ENCODE results near the gene KRT14.

The KRT14 gene

DNA sequence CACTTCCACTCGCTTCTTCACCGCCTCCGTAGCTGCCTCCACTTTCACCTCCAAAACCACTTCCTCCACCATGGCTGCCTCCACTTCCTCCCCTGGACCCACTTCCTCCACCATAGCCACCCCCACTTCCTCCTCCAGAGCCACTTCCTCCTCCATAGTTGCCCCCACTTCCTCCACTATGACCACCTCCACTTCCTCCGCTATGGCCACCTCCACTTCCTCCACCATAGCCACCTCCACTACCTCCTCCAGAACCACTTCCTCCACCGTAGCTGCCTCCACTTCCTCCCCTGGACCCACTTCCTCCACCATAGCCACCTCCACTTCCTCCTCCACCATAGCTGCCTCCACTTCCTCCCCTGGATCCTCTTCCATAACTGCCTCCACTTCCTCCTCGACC, 19.4 kb downstream of the KRT14 start:
- H2AFZ ChIP-seq (ENCODE audit: low read depth, low read length), result no peak overlapping the region
- H3K4me3 ChIP-seq (ENCODE audit: low read length), result no peak overlapping the region
- H3K9me3 ChIP-seq (ENCODE audit: low read length), result no peaks in the 10 kb centered on the region
- H3K27me3 ChIP-seq (ENCODE audit: insufficient read depth, low read length), result no peaks in the 10 kb centered on the region
- no peaks in the 10 kb centered on the region for H3K4me1 ChIP-seq (ENCODE audit: insufficient read depth, low read length)
- H3K36me3 ChIP-seq (ENCODE audit: insufficient read depth, low read length), result no peaks in the 10 kb centered on the region

GRCh38 chr17:41565338-41565737, 21.4 kb downstream of the KRT14 start:
- H3K36me3 ChIP-seq (ENCODE audit: insufficient read depth, low read length), result no peaks in the 10 kb centered on the region
- H3K27me3 ChIP-seq (ENCODE audit: insufficient read depth, low read length), result no peaks in the 10 kb centered on the region
- no peaks in the 10 kb centered on the region for H3K9me3 ChIP-seq (ENCODE audit: low read length)
- H2AFZ ChIP-seq (ENCODE audit: low read depth, low read length), result no peak overlapping the region
- H3K4me3 ChIP-seq (ENCODE audit: low read length), result no peak overlapping the region
- H3K4me1 ChIP-seq (ENCODE audit: insufficient read depth, low read length), result no peaks in the 10 kb centered on the region

DNA sequence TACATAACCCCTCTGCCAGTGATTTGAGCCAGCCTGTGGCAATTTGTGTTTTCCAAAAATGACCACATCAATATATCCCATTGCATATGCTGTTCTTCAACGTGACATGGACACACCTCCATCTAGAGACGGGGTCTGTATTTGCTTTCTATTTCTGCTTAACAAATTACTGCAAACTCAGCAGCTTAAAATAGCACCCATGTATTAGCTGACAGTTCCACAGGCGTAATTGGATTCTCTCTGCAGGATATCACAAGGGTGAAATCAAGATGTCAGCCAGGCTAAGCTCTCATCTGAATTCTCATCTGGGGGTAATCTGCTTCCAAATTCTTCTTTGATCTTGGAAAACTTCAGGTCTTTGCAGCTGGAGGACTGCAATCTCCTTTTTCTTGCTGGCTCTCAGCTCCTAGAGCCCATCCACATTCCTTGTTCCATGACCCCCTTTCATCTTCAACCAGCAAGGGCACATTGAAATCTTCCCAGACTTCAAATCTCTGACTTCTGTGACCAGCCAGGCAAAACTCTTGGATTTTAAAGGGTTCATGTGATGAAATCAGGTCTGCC, 23.0 kb downstream of the KRT14 start:
- no peaks in the 10 kb centered on the region for H3K9me3 ChIP-seq (ENCODE audit: low read length)
- no peaks in the 10 kb centered on the region for H3K36me3 ChIP-seq (ENCODE audit: insufficient read depth, low read length)
- H3K4me3 ChIP-seq (ENCODE audit: low read length), result no peak overlapping the region
- H3K4me1 ChIP-seq (ENCODE audit: insufficient read depth, low read length), result no peaks in the 10 kb centered on the region
- H2AFZ ChIP-seq (ENCODE audit: low read depth, low read length), result no peak overlapping the region
- H3K27me3 ChIP-seq (ENCODE audit: insufficient read depth, low read length), result no peaks in the 10 kb centered on the region

- Histone ChIP-seq H3K36me3 (ENCODE audit: insufficient read depth, low read length) (no peaks in the 10 kb centered on the region), H3K4me3 (ENCODE audit: low read length) (no peak overlapping the region), H3K27me3 (ENCODE audit: insufficient read depth, low read length) (no peaks in the 10 kb centered on the region), H3K4me1 (ENCODE audit: insufficient read depth, low read length) (no peaks in the 10 kb centered on the region), H2AFZ (ENCODE audit: low read depth, low read length) (no peak overlapping the region), H3K9me3 (ENCODE audit: low read length) (no peaks in the 10 kb centered on the region)
These were observed 25.1 kb downstream of the KRT14 start for GRCh38 chr17:41561554-41561953.

- Histone ChIP-seq H3K9me3 (ENCODE audit: low read length) (no peaks in the 10 kb centered on the region), H3K36me3 (ENCODE audit: insufficient read depth, low read length) (no peaks in the 10 kb centered on the region), H3K4me1 (ENCODE audit: insufficient read depth, low read length) (no peaks in the 10 kb centered on the region), H3K4me3 (ENCODE audit: low read length) (no peak overlapping the region), H3K27me3 (ENCODE audit: insufficient read depth, low read length) (no peaks in the 10 kb centered on the region), H2AFZ (ENCODE audit: low read depth, low read length) (no peak overlapping the region)
These were observed 27.1 kb downstream of the KRT14 start for GRCh38 chr17:41559548-41559947.

GRCh38 chr17:41556931-41557330, 29.8 kb downstream of the KRT14 start:
- no peak overlapping the region for H3K4me3 ChIP-seq (ENCODE audit: low read length)
- no peaks in the 10 kb centered on the region for H3K9me3 ChIP-seq (ENCODE audit: low read length)
- no peaks in the 10 kb centered on the region for H3K27me3 ChIP-seq (ENCODE audit: insufficient read depth, low read length)
- no peak overlapping the region for H2AFZ ChIP-seq (ENCODE audit: low read depth, low read length)
- no peaks in the 10 kb centered on the region for H3K36me3 ChIP-seq (ENCODE audit: insufficient read depth, low read length)
- H3K4me1 ChIP-seq (ENCODE audit: insufficient read depth, low read length), result no peaks in the 10 kb centered on the region

- Histone ChIP-seq H2AFZ (ENCODE audit: low read depth, low read length) (no peak overlapping the region), H3K9me3 (ENCODE audit: low read length) (no peaks in the 10 kb centered on the region), H3K36me3 (ENCODE audit: insufficient read depth, low read length) (no peaks in the 10 kb centered on the region), H3K4me3 (ENCODE audit: low read length) (no peak overlapping the region), H3K4me1 (ENCODE audit: insufficient read depth, low read length) (no peaks in the 10 kb centered on the region), H3K27me3 (ENCODE audit: insufficient read depth, low read length) (no peaks in the 10 kb centered on the region)
These were observed 30.4 kb downstream of the KRT14 start for GRCh38 chr17:41556306-41556705.

GRCh38 chr17:41555105-41555887, 31.4 kb downstream of the KRT14 start:
- Histone ChIP-seq H3K27me3 (ENCODE audit: insufficient read depth, low read length) (no peaks in the 10 kb centered on the region), H3K36me3 (ENCODE audit: insufficient read depth, low read length) (no peaks in the 10 kb centered on the region), H2AFZ (ENCODE audit: low read depth, low read length) (no peak overlapping the region), H3K4me1 (ENCODE audit: insufficient read depth, low read length) (no peaks in the 10 kb centered on the region), H3K9me3 (ENCODE audit: low read length) (no peaks in the 10 kb centered on the region), H3K4me3 (ENCODE audit: low read length) (no peak overlapping the region)

GRCh38 chr17:41553987-41554680, 32.6 kb downstream of the KRT14 start:
- no peak overlapping the region for H3K4me3 ChIP-seq (ENCODE audit: low read length)
- no peaks in the 10 kb centered on the region for H3K36me3 ChIP-seq (ENCODE audit: insufficient read depth, low read length)
- H3K9me3 ChIP-seq (ENCODE audit: low read length), result no peaks in the 10 kb centered on the region

DNA sequence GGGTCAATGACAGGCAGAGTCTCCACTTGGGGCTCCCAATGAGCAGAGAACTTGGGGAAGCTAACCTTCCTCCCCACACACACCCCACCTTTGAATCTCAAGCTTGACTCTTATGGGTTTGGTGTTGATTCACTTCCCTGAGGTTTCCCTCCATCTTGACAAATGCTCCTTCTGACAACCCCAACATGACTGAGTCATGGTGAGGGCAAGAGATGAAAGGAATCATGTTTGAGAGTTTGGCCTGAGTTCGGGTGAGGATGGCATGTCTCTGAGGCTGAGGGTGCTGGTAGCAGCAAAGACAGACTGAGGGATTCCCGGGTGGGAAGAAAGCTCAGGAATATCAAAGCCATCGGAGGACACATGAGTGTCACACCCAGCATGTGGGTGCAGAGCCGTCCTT, 33.5 kb downstream of the KRT14 start:
- H3K36me3 ChIP-seq (ENCODE audit: insufficient read depth, low read length), result no peaks in the 10 kb centered on the region
- no peaks in the 10 kb centered on the region for H3K9me3 ChIP-seq (ENCODE audit: low read length)
- H2AFZ ChIP-seq (ENCODE audit: low read depth, low read length), result no peak overlapping the region
- no peaks in the 10 kb centered on the region for H3K27me3 ChIP-seq (ENCODE audit: insufficient read depth, low read length)
- no peak overlapping the region for H3K4me3 ChIP-seq (ENCODE audit: low read length)
- H3K4me1 ChIP-seq (ENCODE audit: insufficient read depth, low read length), result peaks cover 5% of the 10 kb centered on the region

More at GRCh38 chr17:41553987-41554680, 32.6 kb downstream of the KRT14 start:
- Histone ChIP-seq H3K4me1 (ENCODE audit: insufficient read depth, low read length) (peaks cover 5% of the 10 kb centered on the region), H3K27me3 (ENCODE audit: insufficient read depth, low read length) (no peaks in the 10 kb centered on the region), H2AFZ (ENCODE audit: low read depth, low read length) (no peak overlapping the region)

- Histone ChIP-seq H3K9me3 (ENCODE audit: low read length) (no peaks in the 10 kb centered on the region), H3K4me3 (ENCODE audit: low read length) (no peak overlapping the region), H2AFZ (ENCODE audit: low read depth, low read length) (no peak overlapping the region), H3K4me1 (ENCODE audit: insufficient read depth, low read length) (peaks cover 5% of the 10 kb centered on the region), H3K27me3 (ENCODE audit: insufficient read depth, low read length) (no peaks in the 10 kb centered on the region), H3K36me3 (ENCODE audit: insufficient read depth, low read length) (no peaks in the 10 kb centered on the region)
These were observed 34.2 kb downstream of the KRT14 start for GRCh38 chr17:41552455-41552854.

DNA sequence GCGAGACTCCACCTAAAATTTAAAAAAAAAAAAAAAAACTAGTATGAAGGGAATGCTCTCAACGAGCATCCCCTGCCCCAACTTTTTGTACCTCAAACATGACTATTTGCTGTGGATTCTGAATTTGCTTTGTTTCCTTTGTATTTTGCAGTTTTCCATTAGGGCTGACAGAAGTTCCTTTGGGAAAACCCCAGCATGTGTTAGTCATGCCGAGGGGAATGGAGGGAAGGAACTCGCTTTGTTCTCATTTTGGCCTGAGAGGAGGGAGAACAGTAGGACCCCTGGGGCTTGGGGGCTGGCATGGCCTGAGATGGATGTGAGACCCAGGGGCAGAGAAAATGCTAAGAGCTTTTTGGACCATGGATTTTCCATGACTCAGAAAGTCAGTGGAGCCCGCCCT, 35.3 kb downstream of the KRT14 start:
- Histone ChIP-seq H3K27me3 (ENCODE audit: insufficient read depth, low read length) (no peaks in the 10 kb centered on the region), H3K4me1 (ENCODE audit: insufficient read depth, low read length) (peaks cover 5% of the 10 kb centered on the region), H3K9me3 (ENCODE audit: low read length) (no peaks in the 10 kb centered on the region), H2AFZ (ENCODE audit: low read depth, low read length) (no peak overlapping the region), H3K4me3 (ENCODE audit: low read length) (no peak overlapping the region), H3K36me3 (ENCODE audit: insufficient read depth, low read length) (no peaks in the 10 kb centered on the region)

DNA sequence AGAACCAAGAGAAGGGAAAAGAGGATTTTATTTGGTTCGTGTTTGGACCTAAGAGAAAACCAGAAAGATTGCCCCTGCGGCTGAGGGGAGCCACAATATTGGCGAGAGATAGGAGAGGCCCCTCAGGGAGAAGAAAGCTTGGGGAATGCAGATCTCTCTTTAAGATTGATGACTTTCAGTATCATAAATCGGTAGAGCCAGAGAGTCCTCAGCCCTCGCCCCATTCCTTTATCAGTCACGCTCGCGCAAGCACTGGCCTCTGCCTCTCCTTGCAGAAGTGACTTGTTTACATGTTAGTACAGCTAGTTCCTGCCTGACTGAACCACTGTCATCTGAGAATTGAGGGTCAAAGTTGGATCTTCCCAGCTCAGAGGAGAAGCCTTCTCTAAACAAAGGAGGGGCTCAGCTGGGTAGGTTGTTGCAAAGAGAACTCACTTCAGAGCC, 37.1 kb downstream of the KRT14 start:
- H3K36me3 ChIP-seq (ENCODE audit: insufficient read depth, low read length), result no peaks in the 10 kb centered on the region
- H3K4me1 ChIP-seq (ENCODE audit: insufficient read depth, low read length), result peaks cover 5% of the 10 kb centered on the region
- no peaks in the 10 kb centered on the region for H3K27me3 ChIP-seq (ENCODE audit: insufficient read depth, low read length)
- H3K9me3 ChIP-seq (ENCODE audit: low read length), result no peaks in the 10 kb centered on the region
- no peak overlapping the region for H3K4me3 ChIP-seq (ENCODE audit: low read length)
- H2AFZ ChIP-seq (ENCODE audit: low read depth, low read length), result no peak overlapping the region
